Neural cell (in vitro differentiated cells): Measurements from ENCODE around the gene NOB1. TPM values are rescaled to one million over a fixed set of nuclear protein-coding genes. Genes with fewer than 3 reads are reported as not detected.

ENCODE experiments used
- H2AFZ ChIP-seq: fragments of 200-600, 300-800 bp; sonication (generic), shearing (Covaris generic); 2 replicates; pipeline ENCODE4 v1.6.0; 2014; ENCODE audit warnings: low read depth, mild to moderate bottlenecking, antibody characterized with exemption, low read length, moderate library complexity
- H3F3A ChIP-seq: fragments of 200-600 bp; shearing (Covaris generic); 2 replicates; pipeline ENCODE4 v1.6.1; 2016; ENCODE audit warnings: mild to moderate bottlenecking, moderate library complexity, mixed read lengths, antibody characterized with exemption, low read length; ENCODE audit not compliant: insufficient read depth, poor library complexity, severe bottlenecking
- H3K27ac ChIP-seq: fragments of 200-600, 300-800 bp; sonication (generic), shearing (Covaris generic); 2 replicates; pipeline ENCODE4 v1.5.1; 2014; ENCODE audit warnings: mild to moderate bottlenecking, low read length, moderate library complexity
- H3K27me3 ChIP-seq: fragments of 300-800, 200-600 bp; sonication (generic), shearing (Covaris generic); 2 replicates; pipeline ENCODE4 v1.6.0; 2014; ENCODE audit warnings: mild to moderate bottlenecking, low read depth, low read length, moderate library complexity; ENCODE audit not compliant: insufficient read depth
- H3K36me3 ChIP-seq: fragments of 300-800, 200-600 bp; sonication (generic), shearing (Covaris generic); 2 replicates; pipeline ENCODE4 v1.5.1; 2014; ENCODE audit warnings: mild to moderate bottlenecking, antibody characterized with exemption, low read length, moderate library complexity; ENCODE audit not compliant: insufficient read depth
- H3K4me2 ChIP-seq: fragments of 300-800, 200-600 bp; sonication (generic), shearing (Covaris generic); 2 replicates; pipeline ENCODE4 v1.6.0; 2014; ENCODE audit warnings: mild to moderate bottlenecking, low read length
- H3K4me3 ChIP-seq: fragments of 300-800, 200-600 bp; sonication (generic), shearing (Covaris generic); 2 replicates; pipeline ENCODE4 v1.5.1; 2014; ENCODE audit warnings: mild to moderate bottlenecking, low read length, moderate library complexity
- H3K79me2 ChIP-seq: fragments of 200-600 bp; shearing (Covaris generic); replicated peaks from 2 replicates; pipeline ENCODE4 v1.6.0; 2014; ENCODE audit warnings: mild to moderate bottlenecking, low read length, moderate library complexity; ENCODE audit not compliant: insufficient read depth
- H3K9ac ChIP-seq: fragments of 300-800, 200-600 bp; sonication (generic), shearing (Covaris generic); 2 replicates; pipeline ENCODE4 v1.6.1; 2016; ENCODE audit warnings: mild to moderate bottlenecking, low read length, mixed read lengths
- H3K9me2 ChIP-seq: fragments of 200-600 bp; shearing (Covaris generic); 2 replicates; pipeline ENCODE4 v1.6.1; 2016; ENCODE audit warnings: mild to moderate bottlenecking, low read length, mixed read lengths; ENCODE audit not compliant: insufficient read depth
- H3K9me3 ChIP-seq: fragments of 200-600, 300-800 bp; sonication (generic), shearing (Covaris generic); 2 replicates; pipeline ENCODE4 v1.6.1; 2016; ENCODE audit warnings: mild to moderate bottlenecking, mixed run types, low read length, moderate library complexity, mixed read lengths
- H4K20me1 ChIP-seq: fragments of 200-600 bp; shearing (Covaris generic); 2 replicates; pipeline ENCODE4 v1.6.1; 2016; ENCODE audit warnings: mild to moderate bottlenecking, mixed run types; ENCODE audit not compliant: insufficient read depth
- EP300 ChIP-seq: fragments of 450-650 bp; conservative IDR thresholded peaks from 2 replicates; pipeline ENCODE4 v1.6.1; 2014; ENCODE audit warnings: antibody characterized with exemption, mild to moderate bottlenecking, moderate library complexity; ENCODE audit not compliant: poor library complexity, severe bottlenecking
- EZH2 ChIP-seq: fragments of 200-600, 300-800 bp; shearing (Covaris generic), sonication (generic); IDR thresholded peaks from 2 replicates; pipeline ENCODE4 v1.6.1; 2014; ENCODE audit warnings: antibody characterized with exemption, low read length, borderline replicate concordance, mild to moderate bottlenecking; ENCODE audit not compliant: insufficient read depth, poor library complexity, severe bottlenecking
- MXI1 ChIP-seq: fragments of 450-650 bp; conservative IDR thresholded peaks from 2 replicates; pipeline ENCODE4 v1.6.1; 2014; ENCODE audit warnings: antibody characterized with exemption, mild to moderate bottlenecking; ENCODE audit not compliant: poor library complexity, severe bottlenecking
- POLR2AphosphoS5 ChIP-seq: IDR thresholded peaks from 2 replicates; pipeline ENCODE4 v1.6.1; 2012
- RAD21 ChIP-seq: fragments of 450-650 bp; conservative IDR thresholded peaks from 2 replicates; pipeline ENCODE4 v1.6.1; 2014; ENCODE audit warnings: antibody characterized with exemption, mild to moderate bottlenecking, moderate library complexity
- SMC3 ChIP-seq: fragments of 450-650 bp; conservative IDR thresholded peaks from 2 replicates; pipeline ENCODE4 v1.6.1; 2014; ENCODE audit warnings: antibody characterized with exemption, mild to moderate bottlenecking, moderate library complexity; ENCODE audit not compliant: poor library complexity
- TAF1 ChIP-seq: IDR thresholded peaks from 2 replicates; pipeline ENCODE4 v1.6.1; 2012; ENCODE audit warnings: low read depth
- polyA plus RNA-seq: library from polyadenylated mRNA; depleted of rRNA; stranded (reverse); fragments of >200 nt; gene quantifications from 2 replicates; pipeline ENCODE4 v1.2.3, GENCODE V29; 2014
- TF ChIP-seq, protein P1 (sequence below): IDR thresholded peaks from 2 replicates; pipeline ENCODE4 v1.6.1; 2012; ENCODE audit warnings: borderline replicate concordance
- TF ChIP-seq, protein P2 (sequence below): fragments of 450-650 bp; IDR thresholded peaks from 2 replicates; pipeline ENCODE4 v1.5.1; 2014; ENCODE audit warnings: antibody characterized with exemption, mild to moderate bottlenecking, moderate library complexity; ENCODE audit not compliant: poor library complexity, severe bottlenecking

NOB1 gene
- polyA plus RNA-seq, 1 donor from 2014 or later: 8.7 TPM

DNA sequence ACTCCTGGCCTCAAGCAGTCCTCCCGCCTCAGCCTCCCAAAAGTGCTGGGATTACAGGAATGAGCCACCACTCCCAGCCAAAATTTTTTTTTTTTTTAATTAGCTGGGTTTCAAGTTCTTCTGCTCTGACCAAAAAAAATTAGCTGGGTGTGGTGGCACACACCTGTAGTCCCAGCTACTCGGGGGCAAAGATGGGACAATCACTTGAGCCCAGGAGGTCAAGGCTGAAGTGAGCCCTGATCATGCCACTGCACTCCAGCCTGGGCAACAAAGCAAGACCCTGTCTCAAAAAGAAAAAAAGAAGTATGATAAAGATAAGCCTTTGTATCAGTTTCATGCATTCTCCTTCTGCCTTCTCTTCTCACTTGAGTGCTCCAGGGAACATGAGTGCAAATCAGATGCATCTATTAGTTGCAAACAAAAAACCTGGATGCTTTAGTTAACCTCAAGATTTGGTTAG, 30.3 kb downstream of the NOB1 start:
- Histone ChIP-seq H3K27me3 (no peaks in the 10 kb centered on the region), H2AFZ (no peak overlapping the region), H3K4me2 (no peak overlapping the region), H3K9ac (no peak overlapping the region), H3K79me2 (no peaks in the 10 kb centered on the region), H4K20me1 (no peaks in the 10 kb centered on the region), H3K9me3 (no peaks in the 10 kb centered on the region), H3K4me3 (no peak overlapping the region), H3K9me2 (no peaks in the 10 kb centered on the region), H3K36me3 (no peaks in the 10 kb centered on the region), H3F3A (no peaks in the 10 kb centered on the region), H3K27ac (no peak overlapping the region)
- TF ChIP-seq, protein P1, sequence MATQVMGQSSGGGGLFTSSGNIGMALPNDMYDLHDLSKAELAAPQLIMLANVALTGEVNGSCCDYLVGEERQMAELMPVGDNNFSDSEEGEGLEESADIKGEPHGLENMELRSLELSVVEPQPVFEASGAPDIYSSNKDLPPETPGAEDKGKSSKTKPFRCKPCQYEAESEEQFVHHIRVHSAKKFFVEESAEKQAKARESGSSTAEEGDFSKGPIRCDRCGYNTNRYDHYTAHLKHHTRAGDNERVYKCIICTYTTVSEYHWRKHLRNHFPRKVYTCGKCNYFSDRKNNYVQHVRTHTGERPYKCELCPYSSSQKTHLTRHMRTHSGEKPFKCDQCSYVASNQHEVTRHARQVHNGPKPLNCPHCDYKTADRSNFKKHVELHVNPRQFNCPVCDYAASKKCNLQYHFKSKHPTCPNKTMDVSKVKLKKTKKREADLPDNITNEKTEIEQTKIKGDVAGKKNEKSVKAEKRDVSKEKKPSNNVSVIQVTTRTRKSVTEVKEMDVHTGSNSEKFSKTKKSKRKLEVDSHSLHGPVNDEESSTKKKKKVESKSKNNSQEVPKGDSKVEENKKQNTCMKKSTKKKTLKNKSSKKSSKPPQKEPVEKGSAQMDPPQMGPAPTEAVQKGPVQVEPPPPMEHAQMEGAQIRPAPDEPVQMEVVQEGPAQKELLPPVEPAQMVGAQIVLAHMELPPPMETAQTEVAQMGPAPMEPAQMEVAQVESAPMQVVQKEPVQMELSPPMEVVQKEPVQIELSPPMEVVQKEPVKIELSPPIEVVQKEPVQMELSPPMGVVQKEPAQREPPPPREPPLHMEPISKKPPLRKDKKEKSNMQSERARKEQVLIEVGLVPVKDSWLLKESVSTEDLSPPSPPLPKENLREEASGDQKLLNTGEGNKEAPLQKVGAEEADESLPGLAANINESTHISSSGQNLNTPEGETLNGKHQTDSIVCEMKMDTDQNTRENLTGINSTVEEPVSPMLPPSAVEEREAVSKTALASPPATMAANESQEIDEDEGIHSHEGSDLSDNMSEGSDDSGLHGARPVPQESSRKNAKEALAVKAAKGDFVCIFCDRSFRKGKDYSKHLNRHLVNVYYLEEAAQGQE: no peak

DNA sequence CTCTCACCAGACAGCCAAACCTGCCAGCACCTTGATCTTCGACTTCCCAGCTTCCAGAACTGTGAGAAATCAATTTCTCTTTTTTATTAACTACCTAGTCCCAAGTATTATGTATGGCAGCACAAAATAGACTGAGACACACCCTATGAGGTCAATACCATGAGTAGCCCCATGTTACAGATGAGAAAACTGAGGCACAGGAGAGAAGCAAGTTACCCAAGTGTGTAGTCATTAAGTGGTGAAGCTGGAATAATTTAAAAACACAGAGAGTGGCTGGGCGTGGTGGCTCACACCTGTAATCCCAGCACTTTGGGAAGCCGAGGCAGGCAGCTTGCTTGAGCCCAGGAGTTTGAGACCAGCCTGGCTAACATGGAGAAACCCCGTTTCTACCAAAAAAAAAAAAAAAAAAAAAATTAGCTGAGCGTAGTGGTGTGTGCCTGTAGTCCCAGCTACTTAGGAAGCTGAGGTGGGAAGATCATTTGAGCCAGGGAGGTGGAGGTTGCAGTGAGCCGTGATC, 33.2 kb downstream of the NOB1 start:
- no peak overlapping the region for H3K27ac ChIP-seq
- H3K36me3 ChIP-seq: no peaks in the 10 kb centered on the region

More for the DNA sequence above, 33.2 kb downstream of the NOB1 start:
- Histone ChIP-seq H3F3A (no peaks in the 10 kb centered on the region), H3K4me2 (no peak overlapping the region), H2AFZ (no peak overlapping the region), H3K79me2 (no peaks in the 10 kb centered on the region), H4K20me1 (no peaks in the 10 kb centered on the region), H3K9ac (no peak overlapping the region), H3K9me2 (no peaks in the 10 kb centered on the region), H3K27me3 (no peaks in the 10 kb centered on the region), H3K4me3 (no peak overlapping the region), H3K9me3 (no peaks in the 10 kb centered on the region)
- TF ChIP-seq POLR2AphosphoS5 (no peak), RAD21 (no peak), EP300 (no peak), SMC3 (no peak), MXI1 (no peak), EZH2 (no peak), TAF1 (no peak)
- TF ChIP-seq, protein P1: no peak
- TF ChIP-seq, protein P2, sequence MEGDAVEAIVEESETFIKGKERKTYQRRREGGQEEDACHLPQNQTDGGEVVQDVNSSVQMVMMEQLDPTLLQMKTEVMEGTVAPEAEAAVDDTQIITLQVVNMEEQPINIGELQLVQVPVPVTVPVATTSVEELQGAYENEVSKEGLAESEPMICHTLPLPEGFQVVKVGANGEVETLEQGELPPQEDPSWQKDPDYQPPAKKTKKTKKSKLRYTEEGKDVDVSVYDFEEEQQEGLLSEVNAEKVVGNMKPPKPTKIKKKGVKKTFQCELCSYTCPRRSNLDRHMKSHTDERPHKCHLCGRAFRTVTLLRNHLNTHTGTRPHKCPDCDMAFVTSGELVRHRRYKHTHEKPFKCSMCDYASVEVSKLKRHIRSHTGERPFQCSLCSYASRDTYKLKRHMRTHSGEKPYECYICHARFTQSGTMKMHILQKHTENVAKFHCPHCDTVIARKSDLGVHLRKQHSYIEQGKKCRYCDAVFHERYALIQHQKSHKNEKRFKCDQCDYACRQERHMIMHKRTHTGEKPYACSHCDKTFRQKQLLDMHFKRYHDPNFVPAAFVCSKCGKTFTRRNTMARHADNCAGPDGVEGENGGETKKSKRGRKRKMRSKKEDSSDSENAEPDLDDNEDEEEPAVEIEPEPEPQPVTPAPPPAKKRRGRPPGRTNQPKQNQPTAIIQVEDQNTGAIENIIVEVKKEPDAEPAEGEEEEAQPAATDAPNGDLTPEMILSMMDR: no peak
